ENCODE results near the gene KLRC3. TPM values are rescaled to one million over a fixed set of nuclear protein-coding genes. Genes with fewer than 3 reads are reported as not detected.
A peak's percentile ranks its signal among the peaks of the same experiment; 100 is the strongest.
"Not testable (repeated sequence)": the region's sequence is repeated elsewhere in the genome, so short reads cannot be mapped to it uniquely, and the experiment has no call there.

KLRC3 gene
- total and polyA plus RNA-seq, 10 donors, result 0.13 to 5.8 (median 2.3) TPM

- TF ChIP-seq, protein P1, sequence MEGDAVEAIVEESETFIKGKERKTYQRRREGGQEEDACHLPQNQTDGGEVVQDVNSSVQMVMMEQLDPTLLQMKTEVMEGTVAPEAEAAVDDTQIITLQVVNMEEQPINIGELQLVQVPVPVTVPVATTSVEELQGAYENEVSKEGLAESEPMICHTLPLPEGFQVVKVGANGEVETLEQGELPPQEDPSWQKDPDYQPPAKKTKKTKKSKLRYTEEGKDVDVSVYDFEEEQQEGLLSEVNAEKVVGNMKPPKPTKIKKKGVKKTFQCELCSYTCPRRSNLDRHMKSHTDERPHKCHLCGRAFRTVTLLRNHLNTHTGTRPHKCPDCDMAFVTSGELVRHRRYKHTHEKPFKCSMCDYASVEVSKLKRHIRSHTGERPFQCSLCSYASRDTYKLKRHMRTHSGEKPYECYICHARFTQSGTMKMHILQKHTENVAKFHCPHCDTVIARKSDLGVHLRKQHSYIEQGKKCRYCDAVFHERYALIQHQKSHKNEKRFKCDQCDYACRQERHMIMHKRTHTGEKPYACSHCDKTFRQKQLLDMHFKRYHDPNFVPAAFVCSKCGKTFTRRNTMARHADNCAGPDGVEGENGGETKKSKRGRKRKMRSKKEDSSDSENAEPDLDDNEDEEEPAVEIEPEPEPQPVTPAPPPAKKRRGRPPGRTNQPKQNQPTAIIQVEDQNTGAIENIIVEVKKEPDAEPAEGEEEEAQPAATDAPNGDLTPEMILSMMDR (IDR thresholded peaks at IDR 0.05 in 8 of 11, conservative IDR thresholded peaks at IDR 0.05 in 3 of 11), result no peak
- no peak for TF ChIP-seq POLR2AphosphoS5 (IDR thresholded peaks at IDR 0.05)
- TF ChIP-seq POLR2A (IDR thresholded peaks at IDR 0.05), result no peak
- no peaks in the 10 kb centered on the region for H3K4me1 ChIP-seq
- WGBS, 5 donors, result 54 to 77% (median 61%) methylated on average over 2 of the region's 2 CpGs
- no peaks in the 10 kb centered on the region for H3K27me3 ChIP-seq (replicated peaks in 1 of 7)
- DNase-seq, result no peak
- peak overlapping the region in 1 of 8 donors; percentile 53 for H3K4me3 ChIP-seq
- intact Hi-C loops (cut with DNase I; ENCODE audit: low total_unique reads), result no loop called here
- peaks cover 0 to 7% (median 0%) of the 10 kb centered on the region in 8 donors for H3K9me3 ChIP-seq
- H3K36me3 ChIP-seq, result no peaks in the 10 kb centered on the region
- peak overlapping the region in 4 of 8 donors; percentile 42 to 75 (median 66) for H3K27ac ChIP-seq
Measured at GRCh38 chr12:10385166-10385613, 35.2 kb downstream of the KLRC3 start.

- intact Hi-C loops (cut with DNase I; ENCODE audit: low total_unique reads), result no loop called here
- TF ChIP-seq POLR2AphosphoS5 (IDR thresholded peaks at IDR 0.05), result no peak
- TF ChIP-seq POLR2A (IDR thresholded peaks at IDR 0.05), result no peak
Measured at GRCh38 chr12:10384191-10384590, 36.2 kb downstream of the KLRC3 start.

GRCh38 chr12:10381928-10382628 is 38.3 kb downstream of the KLRC3 start:
- peaks cover 0 to 7% (median 0%) of the 10 kb centered on the region in 8 donors for H3K9me3 ChIP-seq
- H3K36me3 ChIP-seq, result no peaks in the 10 kb centered on the region
- intact Hi-C loops (cut with DNase I; ENCODE audit: low total_unique reads), result no loop called here
- peaks cover 0 to 5% (median 0%) of the 10 kb centered on the region in 6 donors for H3K4me1 ChIP-seq
- peak overlapping the region in 4 of 8 donors; percentile 10 to 77 (median 55) for H3K27ac ChIP-seq
- peak overlapping the region in 1 of 8 donors; percentile 53 for H3K4me3 ChIP-seq
- TF ChIP-seq POLR2A (IDR thresholded peaks at IDR 0.05) (no peak), POLR2AphosphoS5 (IDR thresholded peaks at IDR 0.05) (no peak)
- TF ChIP-seq, protein P1 (IDR thresholded peaks at IDR 0.05 in 8 of 11, conservative IDR thresholded peaks at IDR 0.05 in 3 of 11), result no peak
- H3K27me3 ChIP-seq (replicated peaks in 1 of 7), result no peaks in the 10 kb centered on the region
- DNase-seq, result no peak
- WGBS, 5 donors, result 73 to 85% (median 79%) methylated on average over 4 of the region's 4 CpGs

More at GRCh38 chr12:10384191-10384590, 36.2 kb downstream of the KLRC3 start:
- no peaks in the 10 kb centered on the region for H3K27me3 ChIP-seq (replicated peaks in 1 of 7)
- H3K9me3 ChIP-seq, result peaks cover 0 to 7% (median 0%) of the 10 kb centered on the region in 8 donors
- no peak for DNase-seq
- 80 to 87% (median 84%) methylated on average over 3 of the region's 3 CpGs for WGBS, 5 donors
- H3K27ac ChIP-seq, result peak overlapping the region in 2 of 8 donors; percentile 67 to 75
- H3K36me3 ChIP-seq, result no peaks in the 10 kb centered on the region
- H3K4me1 ChIP-seq, result no peaks in the 10 kb centered on the region
- H3K4me3 ChIP-seq, result peak overlapping the region in 1 of 8 donors; percentile 53

GRCh38 chr12:10378737-10379136 is 41.7 kb downstream of the KLRC3 start:
- H3K4me3 ChIP-seq, result not testable (repeated sequence)

DNA sequence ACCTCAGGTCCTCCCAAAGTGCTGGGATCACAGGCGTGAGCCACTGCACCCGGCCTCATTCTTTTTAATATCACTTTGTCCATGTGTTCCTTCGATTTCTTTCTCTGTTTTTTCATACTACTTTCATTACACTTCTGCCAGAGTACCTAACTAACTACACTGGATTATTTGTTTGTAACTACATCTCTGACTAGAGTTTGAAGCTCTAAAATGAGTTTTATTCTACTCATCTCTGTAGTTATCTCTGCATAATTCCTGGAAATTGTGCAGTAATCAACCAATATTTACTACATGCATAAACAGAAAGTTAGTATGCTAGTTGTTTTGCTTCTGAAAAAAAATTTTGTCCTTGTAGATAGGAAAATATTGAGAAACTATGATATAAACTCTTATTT is 45.8 kb downstream of the KLRC3 start:
- intact Hi-C loops (cut with DNase I; ENCODE audit: low total_unique reads), result no loop called here
- DNase-seq, result no peak
- TF ChIP-seq, protein P1 (IDR thresholded peaks at IDR 0.05 in 8 of 11, conservative IDR thresholded peaks at IDR 0.05 in 3 of 11), result no peak
- no peak for TF ChIP-seq POLR2A (IDR thresholded peaks at IDR 0.05)
- TF ChIP-seq POLR2AphosphoS5 (IDR thresholded peaks at IDR 0.05), result no peak
- Histone ChIP-seq H3K27ac (peak overlapping the region in 6 of 8 donors; percentile 25 to 62 (median 55)), H3K4me3 (no peak overlapping the region), H3K9me3 (no peaks in the 10 kb centered on the region), H3K36me3 (no peaks in the 10 kb centered on the region), H3K4me1 (peaks cover 0 to 66% (median 26%) of the 10 kb centered on the region in 6 donors), H3K27me3 (replicated peaks in 1 of 7) (no peaks in the 10 kb centered on the region)
- WGBS, 5 donors, result 83 to 88% (median 87%) methylated on average over 3 of the region's 3 CpGs

More at GRCh38 chr12:10378737-10379136, 41.7 kb downstream of the KLRC3 start:
- H3K36me3 ChIP-seq; DNase-seq; H3K9me3 ChIP-seq; H3K27me3 ChIP-seq (replicated peaks in 1 of 7); intact Hi-C loops (cut with DNase I; ENCODE audit: low total_unique reads); H3K27ac ChIP-seq: not testable (repeated sequence)
- WGBS, 5 donors, result 79 to 86% (median 81%) methylated on average over 2 of the region's 2 CpGs
- peaks cover 0 to 26% (median 7%) of the 10 kb centered on the region in 6 donors for H3K4me1 ChIP-seq

Data from spleen (tissue), 11 donors.